ENCODE results near the gene GPRC5D.

The GPRC5D gene

GRCh38 chr12:12909228-12909994 is 42.6 kb downstream of the GPRC5D start:
- no peak for DNase-seq (ENCODE audit: low read depth in 1 of 2, low spot score in 1 of 2)

- no peak for DNase-seq (ENCODE audit: low read depth in 1 of 2, low spot score in 1 of 2)
Observed at GRCh38 chr12:12908711-12909110, 43.3 kb downstream of the GPRC5D start.

- no peak for DNase-seq (ENCODE audit: low read depth in 1 of 2, low spot score in 1 of 2)
Observed at GRCh38 chr12:12908252-12908651, 43.7 kb downstream of the GPRC5D start.

GRCh38 chr12:12907552-12907951 is 44.4 kb downstream of the GPRC5D start:
- DNase-seq (ENCODE audit: low read depth in 1 of 2, low spot score in 1 of 2) = no peak

- no peak for DNase-seq (ENCODE audit: low read depth in 1 of 2, low spot score in 1 of 2)
Observed at GRCh38 chr12:12903642-12904609, 48.0 kb downstream of the GPRC5D start.

- DNase-seq (ENCODE audit: low read depth in 1 of 2, low spot score in 1 of 2) = no peak
Observed at GRCh38 chr12:12902036-12902435, 49.9 kb downstream of the GPRC5D start.

GRCh38 chr12:12901158-12901791 is 50.7 kb downstream of the GPRC5D start:
- DNase-seq (ENCODE audit: low read depth in 1 of 2, low spot score in 1 of 2) = no peak

- no peak for DNase-seq (ENCODE audit: low read depth in 1 of 2, low spot score in 1 of 2)
Observed at GRCh38 chr12:12900786-12901157, 51.2 kb downstream of the GPRC5D start.

- peak in 1 of 2 donors; percentile 20 for DNase-seq (ENCODE audit: low read depth in 1 of 2, low spot score in 1 of 2)
Observed at GRCh38 chr12:12899530-12900380, 52.2 kb downstream of the GPRC5D start.

GRCh38 chr12:12898911-12899511 is 53.0 kb downstream of the GPRC5D start:
- no peak for DNase-seq (ENCODE audit: low read depth in 1 of 2, low spot score in 1 of 2)

- no peak for DNase-seq (ENCODE audit: low read depth in 1 of 2, low spot score in 1 of 2)
Observed at GRCh38 chr12:12898136-12898717, 53.7 kb downstream of the GPRC5D start.

GRCh38 chr12:12897302-12897701 is 54.7 kb downstream of the GPRC5D start:
- DNase-seq (ENCODE audit: low read depth in 1 of 2, low spot score in 1 of 2) = no peak

GRCh38 chr12:12896260-12896659 is 55.7 kb downstream of the GPRC5D start:
- DNase-seq (ENCODE audit: low read depth in 1 of 2, low spot score in 1 of 2) = no peak

- no peak for DNase-seq (ENCODE audit: low read depth in 1 of 2, low spot score in 1 of 2)
Observed at GRCh38 chr12:12893438-12893837, 58.5 kb downstream of the GPRC5D start.

- no peak for DNase-seq (ENCODE audit: low read depth in 1 of 2, low spot score in 1 of 2)
Observed at GRCh38 chr12:12892681-12893141, 59.3 kb downstream of the GPRC5D start.

GRCh38 chr12:12891881-12892355 is 60.1 kb downstream of the GPRC5D start:
- DNase-seq (ENCODE audit: low read depth in 1 of 2, low spot score in 1 of 2) = no peak

GRCh38 chr12:12891080-12891880 is 60.7 kb downstream of the GPRC5D start, which contains the start of gene GPRC5A:
GPRC5A (plus strand) TSS chr12:12891562; CDS start chr12:12908250, 16,688 bp downstream.
- peak in 1 of 2 donors; percentile 6 for DNase-seq (ENCODE audit: low read depth in 1 of 2, low spot score in 1 of 2)

Data from stimulated activated CD4-positive, alpha-beta T cell treated with anti-CD3 and anti-CD28 coated beads, Interleukin-15, amount 100 ng/mL, for 1 hour (primary cell).